BLaER1 (cell line): Measurements from ENCODE around the gene CRYBA4.

Source experiments
- H3K27ac ChIP-seq: shearing (Covaris generic); formaldehyde crosslinking; 2 replicates; pipeline ENCODE4 v1.8.1; 2022
- H3K27me3 ChIP-seq: shearing (Covaris generic); formaldehyde crosslinking; 2 replicates; pipeline ENCODE4 v1.8.1; 2022
- H3K36me3 ChIP-seq: shearing (Covaris generic); formaldehyde crosslinking; 2 replicates; pipeline ENCODE4 v1.8.1; 2022
- H3K4me1 ChIP-seq: shearing (Covaris generic); formaldehyde crosslinking; 2 replicates; pipeline ENCODE4 v1.8.1; 2022
- H3K4me2 ChIP-seq: shearing (Covaris generic); formaldehyde crosslinking; 2 replicates; pipeline ENCODE4 v1.8.1; 2022
- H3K4me3 ChIP-seq: shearing (Covaris generic); formaldehyde crosslinking; 2 replicates; pipeline ENCODE4 v1.8.1; 2022
- H3K9ac ChIP-seq: shearing (Covaris generic); formaldehyde crosslinking; 2 replicates; pipeline ENCODE4 v1.8.1; 2022
- H3K9me3 ChIP-seq: shearing (Covaris generic); formaldehyde crosslinking; 2 replicates; pipeline ENCODE4 v1.8.1; 2022
- H4K20me1 ChIP-seq: shearing (Covaris generic); formaldehyde crosslinking; 2 replicates; pipeline ENCODE4 v1.8.1; 2022
- Cebpa-rat ChIP-seq: shearing (Covaris generic); IDR thresholded peaks from 2 replicates; pipeline ENCODE4 v1.8.1; 2022

CRYBA4 gene

GRCh38 chr22:26669060-26669481, 47.3 kb downstream of the CRYBA4 start:
- peak overlapping the region; percentile 95 for H3K4me2 ChIP-seq

GRCh38 chr22:26670459-26670858, 48.7 kb downstream of the CRYBA4 start:
- Histone ChIP-seq H3K36me3 (no peaks in the 10 kb centered on the region), H4K20me1 (no peaks in the 10 kb centered on the region), H3K9me3 (no peaks in the 10 kb centered on the region), H3K4me2 (peak overlapping the region; percentile 95), H3K4me3 (peak overlapping the region; percentile 80; the same call in 1 of the 2 replicates), H3K9ac (peak overlapping the region; percentile 93; the same call in 1 of the 2 replicates), H3K4me1 (peaks cover 91% of the 10 kb centered on the region), H3K27ac (peak overlapping the region; percentile 95), H3K27me3 (no peaks in the 10 kb centered on the region)
- TF ChIP-seq Cebpa-rat, result no peak

More at GRCh38 chr22:26669060-26669481, 47.3 kb downstream of the CRYBA4 start:
- H3K9ac ChIP-seq, result 0 out of 2 replicates have a peak overlapping the region, but pooled peaks have one; percentile 27
- no peaks in the 10 kb centered on the region for H3K27me3 ChIP-seq
- H3K36me3 ChIP-seq, result no peaks in the 10 kb centered on the region
- H3K9me3 ChIP-seq, result no peaks in the 10 kb centered on the region
- peak overlapping the region; percentile 54 for H3K27ac ChIP-seq
- TF ChIP-seq Cebpa-rat, result no peak
- H4K20me1 ChIP-seq, result no peaks in the 10 kb centered on the region
- H3K4me3 ChIP-seq, result no peak overlapping the region
- peaks cover 91% of the 10 kb centered on the region for H3K4me1 ChIP-seq

GRCh38 chr22:26671317-26672059, 49.7 kb downstream of the CRYBA4 start:
- H3K4me2 ChIP-seq, result peak overlapping the region; percentile 95
- H3K27ac ChIP-seq, result peak overlapping the region; percentile 95
- peak overlapping the region; percentile 93 for H3K9ac ChIP-seq
- H3K27me3 ChIP-seq, result no peaks in the 10 kb centered on the region
- no peaks in the 10 kb centered on the region for H4K20me1 ChIP-seq
- H3K9me3 ChIP-seq, result no peaks in the 10 kb centered on the region
- no peaks in the 10 kb centered on the region for H3K36me3 ChIP-seq
- H3K4me3 ChIP-seq, result peak overlapping the region; percentile 80
- H3K4me1 ChIP-seq, result peaks cover 91% of the 10 kb centered on the region
- no peak for TF ChIP-seq Cebpa-rat

- peak overlapping the region; percentile 95 for H3K4me2 ChIP-seq
- H3K27ac ChIP-seq, result peak overlapping the region; percentile 95
- peaks cover 90% of the 10 kb centered on the region for H3K4me1 ChIP-seq
- no peak for TF ChIP-seq Cebpa-rat
- no peaks in the 10 kb centered on the region for H4K20me1 ChIP-seq
- H3K4me3 ChIP-seq, result peak overlapping the region; percentile 80
- no peaks in the 10 kb centered on the region for H3K9me3 ChIP-seq
- H3K9ac ChIP-seq, result peak overlapping the region; percentile 93
- H3K36me3 ChIP-seq, result 0 out of 2 replicates have a peak, but pooled peaks cover 1% of the 10 kb centered on the region
- H3K27me3 ChIP-seq, result no peaks in the 10 kb centered on the region
Observed at GRCh38 chr22:26672060-26672471, 50.3 kb downstream of the CRYBA4 start.

- H3K4me1 ChIP-seq, result peaks cover 90% of the 10 kb centered on the region
- peaks cover 6% of the 10 kb centered on the region; the same call in 1 of the 2 replicates for H3K36me3 ChIP-seq
Observed at GRCh38 chr22:26672590-26673468, 51.1 kb downstream of the CRYBA4 start.

GRCh38 chr22:26673486-26673885, 51.7 kb downstream of the CRYBA4 start:
- H3K4me3 ChIP-seq, result peak overlapping the region; percentile 80
- no peaks in the 10 kb centered on the region for H3K27me3 ChIP-seq
- peak overlapping the region; percentile 95 for H3K27ac ChIP-seq
- no peaks in the 10 kb centered on the region for H3K9me3 ChIP-seq
- H4K20me1 ChIP-seq, result peaks cover 13% of the 10 kb centered on the region
- H3K36me3 ChIP-seq, result peaks cover 6% of the 10 kb centered on the region; the same call in 1 of the 2 replicates
- H3K4me1 ChIP-seq, result peaks cover 90% of the 10 kb centered on the region
- TF ChIP-seq Cebpa-rat, result no peak
- H3K9ac ChIP-seq, result peak overlapping the region; percentile 93
- H3K4me2 ChIP-seq, result peak overlapping the region; percentile 95

More at GRCh38 chr22:26672590-26673468, 51.1 kb downstream of the CRYBA4 start:
- no peaks in the 10 kb centered on the region for H3K27me3 ChIP-seq
- no peak for TF ChIP-seq Cebpa-rat
- peak overlapping the region; percentile 80 for H3K4me3 ChIP-seq
- peaks cover 6% of the 10 kb centered on the region for H4K20me1 ChIP-seq
- peak overlapping the region; percentile 95 for H3K4me2 ChIP-seq
- H3K27ac ChIP-seq, result peak overlapping the region; percentile 95
- H3K9me3 ChIP-seq, result no peaks in the 10 kb centered on the region
- H3K9ac ChIP-seq, result peak overlapping the region; percentile 93

GRCh38 chr22:26674211-26675190, 52.7 kb downstream of the CRYBA4 start:
- Histone ChIP-seq H3K4me3 (peak overlapping the region; percentile 80), H3K4me1 (peaks cover 88% of the 10 kb centered on the region), H3K27ac (peak overlapping the region; percentile 95), H3K36me3 (peaks cover 6% of the 10 kb centered on the region; the same call in 1 of the 2 replicates), H3K9ac (peak overlapping the region; percentile 93), H3K9me3 (no peaks in the 10 kb centered on the region), H4K20me1 (peaks cover 22% of the 10 kb centered on the region), H3K27me3 (no peaks in the 10 kb centered on the region), H3K4me2 (peak overlapping the region; percentile 95)
- TF ChIP-seq Cebpa-rat, result no peak

- no peak for TF ChIP-seq Cebpa-rat
- no peaks in the 10 kb centered on the region for H3K27me3 ChIP-seq
- H3K36me3 ChIP-seq, result peaks cover 19% of the 10 kb centered on the region
- peak overlapping the region; percentile 95 for H3K4me2 ChIP-seq
- H3K27ac ChIP-seq, result peak overlapping the region; percentile 95
- H3K4me1 ChIP-seq, result peaks cover 75% of the 10 kb centered on the region
- H3K9me3 ChIP-seq, result no peaks in the 10 kb centered on the region
- peak overlapping the region; percentile 93; the same call in 1 of the 2 replicates for H3K9ac ChIP-seq
- peak overlapping the region; percentile 80 for H3K4me3 ChIP-seq
- peaks cover 35% of the 10 kb centered on the region for H4K20me1 ChIP-seq
Observed at GRCh38 chr22:26675687-26676268, 54.0 kb downstream of the CRYBA4 start.
